Measurements from ENCODE around the gene AMPH. TPM values are rescaled to one million over a fixed set of nuclear protein-coding genes. Genes with fewer than 3 reads are reported as not detected.

Gene AMPH
- total RNA-seq (2014; rRNA removed) (not detected in 2 replicates), Bru-seq, nascent RNA (not detected), BruChase-seq, experiment 1, labeled RNA remaining after a 6-hour chase (not detected), BruChase-seq, experiment 2, labeled RNA remaining after a 2-hour chase (percentile 2 among the genes with signal in this experiment)
- long read RNA-seq = 0 reads

DNA sequence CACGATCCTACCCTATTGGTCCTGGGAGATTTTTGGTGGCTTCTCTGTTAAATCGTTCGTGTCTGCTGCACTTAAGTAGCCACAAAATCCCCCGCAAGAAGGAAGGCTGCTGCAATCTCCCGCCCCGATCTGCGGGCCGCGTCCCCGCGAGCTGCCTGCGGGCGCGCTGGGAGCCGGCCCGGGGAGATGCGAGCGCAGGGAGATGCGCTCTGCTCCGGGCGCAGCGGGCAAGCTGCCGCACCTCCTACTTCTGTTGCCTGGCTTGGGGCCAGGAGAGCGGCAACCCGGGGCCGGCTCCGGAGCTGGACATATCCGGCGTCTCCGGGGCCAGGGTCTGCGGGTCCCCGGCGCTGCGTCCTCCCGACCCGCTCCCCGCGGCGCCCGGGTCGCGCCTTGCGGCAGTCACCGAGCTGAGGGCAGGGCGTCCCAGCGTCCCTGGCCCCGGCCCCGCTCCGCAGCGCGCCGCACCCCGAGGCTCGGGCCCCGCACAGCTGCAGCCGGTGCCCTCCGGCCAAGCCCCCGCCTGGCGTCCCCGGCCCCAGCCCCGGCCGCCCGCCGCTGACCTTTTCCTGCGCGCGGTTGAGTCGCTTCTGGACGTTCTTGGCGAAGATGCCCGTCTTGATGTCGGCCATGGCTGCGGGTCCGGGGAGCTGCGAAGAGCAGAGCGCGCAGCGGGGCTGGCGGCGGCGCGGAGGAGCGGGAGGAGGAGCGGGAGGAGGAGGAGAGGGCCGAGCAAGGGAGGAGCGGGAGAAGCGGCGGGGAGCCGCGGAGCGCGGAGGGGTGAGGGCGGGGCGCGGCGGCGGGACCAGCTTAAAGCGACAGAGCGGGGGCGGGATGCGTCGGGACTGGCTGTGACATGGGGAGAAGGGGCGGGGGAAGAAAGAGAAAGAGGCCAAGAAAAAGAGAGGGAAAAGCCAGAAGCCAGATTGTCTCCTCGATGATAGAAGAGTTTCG is at the start of gene AMPH:
Gene AMPH, minus strand, starts transcription at position 654 of the 954 bp plus-strand sequence. Its CDS starts 22 bp downstream, at position 632.
- TF ChIP-seq, protein P1, sequence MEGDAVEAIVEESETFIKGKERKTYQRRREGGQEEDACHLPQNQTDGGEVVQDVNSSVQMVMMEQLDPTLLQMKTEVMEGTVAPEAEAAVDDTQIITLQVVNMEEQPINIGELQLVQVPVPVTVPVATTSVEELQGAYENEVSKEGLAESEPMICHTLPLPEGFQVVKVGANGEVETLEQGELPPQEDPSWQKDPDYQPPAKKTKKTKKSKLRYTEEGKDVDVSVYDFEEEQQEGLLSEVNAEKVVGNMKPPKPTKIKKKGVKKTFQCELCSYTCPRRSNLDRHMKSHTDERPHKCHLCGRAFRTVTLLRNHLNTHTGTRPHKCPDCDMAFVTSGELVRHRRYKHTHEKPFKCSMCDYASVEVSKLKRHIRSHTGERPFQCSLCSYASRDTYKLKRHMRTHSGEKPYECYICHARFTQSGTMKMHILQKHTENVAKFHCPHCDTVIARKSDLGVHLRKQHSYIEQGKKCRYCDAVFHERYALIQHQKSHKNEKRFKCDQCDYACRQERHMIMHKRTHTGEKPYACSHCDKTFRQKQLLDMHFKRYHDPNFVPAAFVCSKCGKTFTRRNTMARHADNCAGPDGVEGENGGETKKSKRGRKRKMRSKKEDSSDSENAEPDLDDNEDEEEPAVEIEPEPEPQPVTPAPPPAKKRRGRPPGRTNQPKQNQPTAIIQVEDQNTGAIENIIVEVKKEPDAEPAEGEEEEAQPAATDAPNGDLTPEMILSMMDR (conservative IDR thresholded peaks at IDR 0.05; ENCODE audit: low read depth, low read length) = no peak
- peak; percentile 58; the same call in 1 of the 2 replicates for TF ChIP-seq EZH2phosphoT487 (IDR thresholded peaks at IDR 0.05; ENCODE audit: borderline replicate concordance, low read length)
- TF ChIP-seq EZH2 (IDR thresholded peaks at IDR 0.05; ENCODE audit: low read length, unreplicated experiment) = peak; percentile 69
- Histone ChIP-seq H2AFZ (ENCODE audit: low read length) (no peak within 1 kb of the TSS), H3K27me3 (ENCODE audit: low read length) (peaks cover 52% of the 10 kb centered on the region), H3K4me3 (ENCODE audit: low read length) (no peak within 1 kb of the TSS), H3K9ac (ENCODE audit: low read length) (no peak within 1 kb of the TSS), H3K36me3 (ENCODE audit: low read depth, low read length) (no peaks in the 10 kb centered on the region), H3K79me2 (ENCODE audit: low read length) (no peaks in the 10 kb centered on the region), H3F3A (ENCODE audit: low read length, unreplicated experiment) (no peaks in the 10 kb centered on the region), H3K27ac (ENCODE audit: low read length) (no peak within 1 kb of the TSS), H3K4me1 (ENCODE audit: insufficient read depth, low read length) (no peaks in the 10 kb centered on the region), H4K20me1 (ENCODE audit: low read length) (no peaks in the 10 kb centered on the region), H3K4me2 (ENCODE audit: low read length) (peak within 1 kb of the TSS; percentile 46; the same call in 1 of the 2 replicates), H3K9me2 (replicated peaks; ENCODE audit: low read length) (no peaks in the 10 kb centered on the region), H3K9me3 (ENCODE audit: low read length) (no peaks in the 10 kb centered on the region)
- ATAC-seq = no peak; the same call in 1 of the 2 replicates
- intact Hi-C loops (cut with micrococcal nuclease) = no loop called here
- ChIA-PET CTCF (interaction anchor here (0.6 kb wide), 1 partner anchor 453 kb away, joined by 3 read pairs; no protein-coding TSS in a partner anchor), POLR2A (ENCODE audit: unreplicated experiment) (no interaction called here)
- DNase-seq = no peak
- no TSS peak for BruUV-seq (replicated peaks)

DNA sequence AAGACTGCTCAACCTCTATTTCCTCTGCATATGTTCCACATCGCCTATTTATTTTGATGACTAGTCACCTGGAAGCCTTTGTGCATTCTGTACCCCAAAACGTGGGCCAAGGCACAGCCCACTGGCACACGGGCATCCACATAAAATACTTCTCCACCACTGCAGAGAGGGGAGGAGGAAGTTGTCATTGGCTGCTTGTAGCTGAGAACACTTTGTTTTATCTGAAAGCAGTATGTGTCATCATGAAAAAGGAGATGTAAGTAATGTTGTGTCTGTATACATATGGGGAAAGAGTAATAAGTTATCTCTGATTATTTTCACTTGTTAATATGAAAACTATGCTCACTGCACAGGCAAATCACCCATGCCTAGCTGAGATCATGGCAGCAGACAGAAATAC is 48.2 kb upstream of the AMPH start:
- Histone ChIP-seq H3F3A (ENCODE audit: low read length, unreplicated experiment) (no peaks in the 10 kb centered on the region), H3K27ac (ENCODE audit: low read length) (no peak overlapping the region), H2AFZ (ENCODE audit: low read length) (no peak overlapping the region), H3K4me1 (ENCODE audit: insufficient read depth, low read length) (no peaks in the 10 kb centered on the region), H3K9me3 (ENCODE audit: low read length) (no peaks in the 10 kb centered on the region), H3K27me3 (ENCODE audit: low read length) (peaks cover 31% of the 10 kb centered on the region), H3K4me2 (ENCODE audit: low read length) (no peak overlapping the region), H3K4me3 (ENCODE audit: low read length) (no peak overlapping the region), H3K9me2 (replicated peaks; ENCODE audit: low read length) (no peaks in the 10 kb centered on the region), H4K20me1 (ENCODE audit: low read length) (no peaks in the 10 kb centered on the region), H3K36me3 (ENCODE audit: low read depth, low read length) (no peaks in the 10 kb centered on the region), H3K9ac (ENCODE audit: low read length) (no peak overlapping the region), H3K79me2 (ENCODE audit: low read length) (no peaks in the 10 kb centered on the region)
- no TSS peak for BruUV-seq (replicated peaks)
- ATAC-seq (no peak), DNase-seq (no peak)
- CTCF ChIA-PET = interaction anchor here (0.6 kb wide), 1 partner anchor 116 kb away, joined by 3 read pairs; no protein-coding TSS in a partner anchor
- intact Hi-C loops (cut with micrococcal nuclease) = no loop called here
- POLR2A ChIA-PET (ENCODE audit: unreplicated experiment) = no interaction called here
- TF ChIP-seq EZH2phosphoT487 (IDR thresholded peaks at IDR 0.05; ENCODE audit: borderline replicate concordance, low read length) (no peak), EZH2 (IDR thresholded peaks at IDR 0.05; ENCODE audit: low read length, unreplicated experiment) (no peak)
- TF ChIP-seq, protein P1 (conservative IDR thresholded peaks at IDR 0.05; ENCODE audit: low read depth, low read length) = no peak
